Measurements from ENCODE around the gene BATF.

- TF ChIP-seq EP300 (IDR thresholded peaks at IDR 0.05) (no peak), POLR2AphosphoS5 (IDR thresholded peaks at IDR 0.05) (no peak), POLR2A (IDR thresholded peaks at IDR 0.05; ENCODE audit: low read depth) (no peak)
These were observed 18.2 kb downstream of the BATF start for GRCh38 chr14:75540479-75540851.

Data from esophagus muscularis mucosa (tissue), 3 donors.